Measurements from ENCODE around the gene COLEC12.

COLEC12 gene

DNA sequence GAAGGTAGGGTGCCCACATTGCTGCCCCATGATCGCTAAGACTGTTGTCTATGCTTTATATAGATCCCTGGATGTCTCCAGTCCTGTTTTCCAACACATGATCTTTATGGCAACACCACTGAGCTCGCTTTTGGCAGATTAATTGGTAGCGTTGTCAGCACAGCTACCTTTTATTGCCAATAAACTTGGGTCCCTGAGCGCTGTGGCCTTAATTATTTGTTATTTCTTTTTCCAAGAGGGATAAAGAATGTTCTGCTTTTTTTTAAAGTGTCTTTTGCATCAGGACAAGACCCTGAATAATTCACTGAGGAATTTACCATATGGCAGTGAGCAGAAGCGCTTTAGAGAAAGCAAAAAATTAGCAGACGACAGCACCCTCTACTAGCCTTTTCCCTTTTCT is 113.5 kb downstream of the COLEC12 start:
- no peak overlapping the region for H4K91ac ChIP-seq (ENCODE audit: low read length)
- H3K36me3 ChIP-seq (ENCODE audit: control insufficient read depth in 1 of 2, insufficient read depth in 2 of 2, low read depth in 1 of 2, low read length in 2 of 2) = peaks cover 0 to 18% of the 10 kb centered on the region in 2 experiments
- no peak overlapping the region for H2AK5ac ChIP-seq (ENCODE audit: low read length, severe bottlenecking)
- no peak overlapping the region for H3K23ac ChIP-seq (ENCODE audit: low read length in 2 of 2)
- no peak for DNase-seq
- no peaks in the 10 kb centered on the region for H3K4me1 ChIP-seq (ENCODE audit: control insufficient read depth, insufficient read depth, low read depth, low read length)
- H3K9ac ChIP-seq (ENCODE audit: low read length) = no peak overlapping the region
- no peak overlapping the region for H2AFZ ChIP-seq (ENCODE audit: low read depth, low read length)
- H3K27ac ChIP-seq (ENCODE audit: low read length, poor library complexity, severe bottlenecking) = no peak overlapping the region
- H3K4ac ChIP-seq (ENCODE audit: low read depth in 1 of 2, low read length in 2 of 2) = no peak overlapping the region
- no peak overlapping the region for H3K18ac ChIP-seq (ENCODE audit: low read depth in 1 of 2, low read length in 2 of 2)
- 83% methylated on average over 6 of the region's 6 CpGs for WGBS
- no peak overlapping the region for H3K4me3 ChIP-seq (ENCODE audit: insufficient read depth in 1 of 2, low read depth in 1 of 2, low read length in 2 of 2)
- no peak overlapping the region for H3K4me2 ChIP-seq (ENCODE audit: low read length, poor library complexity, severe bottlenecking)
- no peaks in the 10 kb centered on the region for H3K9me3 ChIP-seq (ENCODE audit: control insufficient read depth, low read length)
- H2BK15ac ChIP-seq (ENCODE audit: low read depth, poor library complexity, severe bottlenecking) = no peak overlapping the region
- no peak overlapping the region for H2BK120ac ChIP-seq (ENCODE audit: low read depth, low read length)
- no peaks in the 10 kb centered on the region for H3K27me3 ChIP-seq (ENCODE audit: control insufficient read depth in 1 of 2, insufficient read depth in 1 of 2, low read length in 2 of 2)
- no peaks in the 10 kb centered on the region for H3K79me1 ChIP-seq (replicated peaks; ENCODE audit: low read length, poor library complexity, severe bottlenecking)
- H4K8ac ChIP-seq (ENCODE audit: low read length) = no peak overlapping the region
- no peak overlapping the region for H2BK5ac ChIP-seq (ENCODE audit: low read depth, low read length, poor library complexity, severe bottlenecking)
- no peak overlapping the region for H3K14ac ChIP-seq (ENCODE audit: low read length in 2 of 2)
- no peak overlapping the region for H2BK12ac ChIP-seq (ENCODE audit: low read length in 2 of 2)

DNA sequence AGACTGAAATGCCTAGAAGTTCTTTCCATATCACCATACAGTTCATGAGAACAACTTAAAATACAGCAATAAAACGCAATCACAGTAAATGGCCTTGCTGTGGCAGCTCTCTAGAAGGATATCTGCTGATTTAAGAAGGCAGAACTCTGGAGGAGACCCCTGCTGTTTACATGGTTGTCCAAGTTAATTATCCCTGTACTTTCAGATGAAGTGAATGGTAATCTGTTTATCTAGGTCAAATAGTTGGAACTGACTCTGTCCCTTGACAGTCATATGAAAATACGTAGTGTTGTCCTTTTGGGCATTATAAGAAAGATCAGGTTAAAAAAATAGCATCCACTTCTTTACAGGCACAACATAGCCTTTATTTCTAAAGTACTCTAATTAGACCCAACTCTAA is 115.6 kb downstream of the COLEC12 start:
- Histone ChIP-seq H2BK15ac (ENCODE audit: low read depth, poor library complexity, severe bottlenecking) (no peak overlapping the region), H2AFZ (ENCODE audit: low read depth, low read length) (no peak overlapping the region), H3K27ac (ENCODE audit: low read length, poor library complexity, severe bottlenecking) (no peak overlapping the region), H2BK12ac (ENCODE audit: low read length in 2 of 2) (no peak overlapping the region), H3K36me3 (ENCODE audit: control insufficient read depth in 1 of 2, insufficient read depth in 2 of 2, low read depth in 1 of 2, low read length in 2 of 2) (peaks cover 0 to 18% of the 10 kb centered on the region in 2 experiments), H3K79me1 (replicated peaks; ENCODE audit: low read length, poor library complexity, severe bottlenecking) (no peaks in the 10 kb centered on the region), H3K27me3 (ENCODE audit: control insufficient read depth in 1 of 2, insufficient read depth in 1 of 2, low read length in 2 of 2) (no peaks in the 10 kb centered on the region), H3K4me3 (ENCODE audit: insufficient read depth in 1 of 2, low read depth in 1 of 2, low read length in 2 of 2) (no peak overlapping the region), H3K4ac (ENCODE audit: low read depth in 1 of 2, low read length in 2 of 2) (no peak overlapping the region), H4K91ac (ENCODE audit: low read length) (no peak overlapping the region), H2BK5ac (ENCODE audit: low read depth, low read length, poor library complexity, severe bottlenecking) (no peak overlapping the region), H3K14ac (ENCODE audit: low read length in 2 of 2) (no peak overlapping the region), H3K23ac (ENCODE audit: low read length in 2 of 2) (no peak overlapping the region), H2AK5ac (ENCODE audit: low read length, severe bottlenecking) (no peak overlapping the region), H3K4me2 (ENCODE audit: low read length, poor library complexity, severe bottlenecking) (no peak overlapping the region), H4K8ac (ENCODE audit: low read length) (no peak overlapping the region), H3K4me1 (ENCODE audit: control insufficient read depth, insufficient read depth, low read depth, low read length) (no peaks in the 10 kb centered on the region), H3K18ac (ENCODE audit: low read depth in 1 of 2, low read length in 2 of 2) (no peak overlapping the region), H2BK120ac (ENCODE audit: low read depth, low read length) (no peak overlapping the region), H3K9me3 (ENCODE audit: control insufficient read depth, low read length) (no peaks in the 10 kb centered on the region), H3K9ac (ENCODE audit: low read length) (no peak overlapping the region)
- 83% methylated on average over 1 of the region's 2 CpGs for WGBS
- no peak for DNase-seq

DNA sequence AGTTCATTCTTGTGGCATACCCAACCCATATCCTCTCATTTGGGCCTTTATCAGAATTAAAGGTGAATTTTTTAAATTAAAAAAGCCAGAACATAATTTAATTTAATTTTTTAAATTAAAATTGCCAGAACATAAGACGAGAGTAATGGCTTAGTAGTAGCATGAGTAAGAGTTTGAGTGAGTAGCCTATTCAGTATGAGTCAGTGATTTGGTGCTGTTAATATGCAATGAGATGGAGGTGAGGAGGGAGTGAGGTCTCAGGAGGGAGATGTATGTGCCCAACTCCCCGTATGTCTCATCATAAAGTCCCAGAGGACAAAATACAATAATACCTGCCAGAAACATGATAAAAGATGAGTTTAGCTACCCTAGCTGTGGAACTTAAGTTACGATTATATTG is 117.4 kb downstream of the COLEC12 start:
- no peak overlapping the region for H3K4ac ChIP-seq (ENCODE audit: low read depth in 1 of 2, low read length in 2 of 2)
- H3K27ac ChIP-seq (ENCODE audit: low read length, poor library complexity, severe bottlenecking) = no peak overlapping the region
- no peaks in the 10 kb centered on the region for H3K4me1 ChIP-seq (ENCODE audit: control insufficient read depth, insufficient read depth, low read depth, low read length)
- H3K14ac ChIP-seq (ENCODE audit: low read length in 2 of 2) = no peak overlapping the region
- no peak overlapping the region for H3K4me3 ChIP-seq (ENCODE audit: insufficient read depth in 1 of 2, low read depth in 1 of 2, low read length in 2 of 2)
- no peak overlapping the region for H3K18ac ChIP-seq (ENCODE audit: low read depth in 1 of 2, low read length in 2 of 2)
- no peaks in the 10 kb centered on the region for H3K9me3 ChIP-seq (ENCODE audit: control insufficient read depth, low read length)
- no peak overlapping the region for H2AK5ac ChIP-seq (ENCODE audit: low read length, severe bottlenecking)
- H4K91ac ChIP-seq (ENCODE audit: low read length) = no peak overlapping the region
- no peak overlapping the region for H2BK120ac ChIP-seq (ENCODE audit: low read depth, low read length)
- no peak for DNase-seq
- no peak overlapping the region for H2BK15ac ChIP-seq (ENCODE audit: low read depth, poor library complexity, severe bottlenecking)
- no peak overlapping the region for H2BK12ac ChIP-seq (ENCODE audit: low read length in 2 of 2)
- no peak overlapping the region for H3K23ac ChIP-seq (ENCODE audit: low read length in 2 of 2)
- H3K4me2 ChIP-seq (ENCODE audit: low read length, poor library complexity, severe bottlenecking) = no peak overlapping the region
- peaks cover 0 to 11% of the 10 kb centered on the region in 2 experiments for H3K36me3 ChIP-seq (ENCODE audit: control insufficient read depth in 1 of 2, insufficient read depth in 2 of 2, low read depth in 1 of 2, low read length in 2 of 2)
- H3K9ac ChIP-seq (ENCODE audit: low read length) = no peak overlapping the region
- no peaks in the 10 kb centered on the region for H3K27me3 ChIP-seq (ENCODE audit: control insufficient read depth in 1 of 2, insufficient read depth in 1 of 2, low read length in 2 of 2)
- H3K79me1 ChIP-seq (replicated peaks; ENCODE audit: low read length, poor library complexity, severe bottlenecking) = no peaks in the 10 kb centered on the region
- H4K8ac ChIP-seq (ENCODE audit: low read length) = no peak overlapping the region
- no peak overlapping the region for H2BK5ac ChIP-seq (ENCODE audit: low read depth, low read length, poor library complexity, severe bottlenecking)
- 90% methylated on average over 2 of the region's 3 CpGs for WGBS
- H2AFZ ChIP-seq (ENCODE audit: low read depth, low read length) = no peak overlapping the region

DNA sequence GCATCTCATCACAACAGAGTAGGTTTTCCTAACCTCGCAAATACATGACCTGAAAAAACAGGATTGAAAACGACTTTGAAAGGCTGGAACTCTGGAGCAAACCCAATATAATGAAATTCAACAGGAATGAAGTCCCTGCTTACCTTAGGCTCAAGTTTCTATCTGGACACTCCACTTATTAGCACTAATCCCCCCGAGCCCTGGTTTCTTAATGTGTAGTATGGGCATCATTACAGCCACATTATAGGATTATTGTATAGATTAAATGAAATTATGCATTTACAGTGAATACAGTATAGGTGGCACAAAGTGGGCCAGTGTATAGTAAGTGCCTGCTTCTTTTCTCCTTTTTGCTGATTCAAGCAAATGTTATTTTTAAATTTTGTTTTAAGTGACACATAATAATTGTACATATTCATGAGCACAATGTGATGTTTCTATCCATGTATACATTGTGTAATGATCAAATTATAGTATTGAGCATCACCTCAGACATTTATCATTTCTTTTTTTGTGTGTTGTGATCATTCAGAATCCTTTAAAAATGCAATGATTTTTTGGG is 118.0 kb downstream of the COLEC12 start:
- H2BK120ac ChIP-seq (ENCODE audit: low read depth, low read length) = no peak overlapping the region
- H3K79me1 ChIP-seq (replicated peaks; ENCODE audit: low read length, poor library complexity, severe bottlenecking) = no peaks in the 10 kb centered on the region
- no peak for DNase-seq
- no peak overlapping the region for H4K91ac ChIP-seq (ENCODE audit: low read length)
- H3K4me1 ChIP-seq (ENCODE audit: control insufficient read depth, insufficient read depth, low read depth, low read length) = no peaks in the 10 kb centered on the region
- H3K23ac ChIP-seq (ENCODE audit: low read length in 2 of 2) = no peak overlapping the region
- peaks cover 0 to 4% of the 10 kb centered on the region in 2 experiments for H3K36me3 ChIP-seq (ENCODE audit: control insufficient read depth in 1 of 2, insufficient read depth in 2 of 2, low read depth in 1 of 2, low read length in 2 of 2)
- H3K9me3 ChIP-seq (ENCODE audit: control insufficient read depth, low read length) = no peaks in the 10 kb centered on the region
- H2BK5ac ChIP-seq (ENCODE audit: low read depth, low read length, poor library complexity, severe bottlenecking) = no peak overlapping the region
- no peak overlapping the region for H3K4ac ChIP-seq (ENCODE audit: low read depth in 1 of 2, low read length in 2 of 2)
- H3K4me3 ChIP-seq (ENCODE audit: insufficient read depth in 1 of 2, low read depth in 1 of 2, low read length in 2 of 2) = no peak overlapping the region
- H3K27ac ChIP-seq (ENCODE audit: low read length, poor library complexity, severe bottlenecking) = no peak overlapping the region
- no peak overlapping the region for H2AK5ac ChIP-seq (ENCODE audit: low read length, severe bottlenecking)
- H2AFZ ChIP-seq (ENCODE audit: low read depth, low read length) = no peak overlapping the region
- no peaks in the 10 kb centered on the region for H3K27me3 ChIP-seq (ENCODE audit: control insufficient read depth in 1 of 2, insufficient read depth in 1 of 2, low read length in 2 of 2)
- no peak overlapping the region for H3K14ac ChIP-seq (ENCODE audit: low read length in 2 of 2)
- no peak overlapping the region for H2BK15ac ChIP-seq (ENCODE audit: low read depth, poor library complexity, severe bottlenecking)
- no peak overlapping the region for H2BK12ac ChIP-seq (ENCODE audit: low read length in 2 of 2)
- no peak overlapping the region for H3K4me2 ChIP-seq (ENCODE audit: low read length, poor library complexity, severe bottlenecking)
- H3K18ac ChIP-seq (ENCODE audit: low read depth in 1 of 2, low read length in 2 of 2) = no peak overlapping the region
- 81% methylated on average over 2 of the region's 3 CpGs for WGBS
- no peak overlapping the region for H4K8ac ChIP-seq (ENCODE audit: low read length)
- no peak overlapping the region for H3K9ac ChIP-seq (ENCODE audit: low read length)

Data from mesenchymal stem cell (in vitro differentiated cells and primary cell).